ENCODE data around the gene RCC2. TPM values are rescaled to one million over a fixed set of nuclear protein-coding genes. Genes with fewer than 3 reads are reported as not detected.

RCC2 gene
- total and polyA plus RNA-seq, 4 donors: 2.1 to 36.7 (median 8.1) TPM

DNA sequence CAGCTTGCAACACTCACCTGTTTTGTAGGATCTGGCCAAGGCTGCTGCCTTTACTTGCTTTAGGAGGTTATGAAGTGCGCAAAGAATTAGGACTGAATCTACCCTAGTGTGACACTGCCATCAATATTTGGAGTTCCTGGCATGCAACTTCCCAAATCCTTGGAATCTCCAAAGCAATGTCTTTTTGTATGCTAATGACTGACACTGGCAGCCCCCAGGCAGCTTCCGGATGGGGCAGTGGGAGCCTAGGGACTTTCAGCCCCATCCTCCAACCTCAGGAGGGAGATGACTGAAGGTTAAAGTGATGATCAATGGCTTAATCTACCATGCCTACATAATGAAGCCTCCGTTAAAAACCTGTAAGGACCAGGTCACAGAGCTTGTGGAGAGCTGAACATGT is 5.5 kb downstream of the RCC2 start:
- no peaks in the 10 kb centered on the region for H3K9me3 ChIP-seq (ENCODE audit: control insufficient read depth in 4 of 4, low read length in 3 of 4)
- 89% methylated on average over 3 of the region's 3 CpGs for WGBS
- no peak overlapping the region for H3K27ac ChIP-seq (ENCODE audit: low read depth in 1 of 2, low read length in 2 of 2)
- peaks cover 4 to 19% (median 15%) of the 10 kb centered on the region in 4 donors for H3K4me1 ChIP-seq (ENCODE audit: control insufficient read depth in 4 of 4, insufficient read depth in 4 of 4, low read length in 3 of 4)
- no peaks in the 10 kb centered on the region for H3K27me3 ChIP-seq (ENCODE audit: control insufficient read depth in 4 of 4, insufficient read depth in 4 of 4, low read length in 3 of 4)
- no peak for DNase-seq (ENCODE audit: low spot score)
- TF ChIP-seq NR2F2 (IDR thresholded peaks at IDR 0.05) (no peak), TAF1 (conservative IDR thresholded peaks at IDR 0.05) (no peak), FOXA1 (IDR thresholded peaks at IDR 0.05) (no peak), JUND (IDR thresholded peaks at IDR 0.05) (no peak), FOXA2 (IDR thresholded peaks at IDR 0.05) (no peak), RAD21 (IDR thresholded peaks at IDR 0.05) (no peak), YY1 (IDR thresholded peaks at IDR 0.05) (no peak), GABPA (IDR thresholded peaks at IDR 0.05 in 1 of 2, conservative IDR thresholded peaks at IDR 0.05 in 1 of 2) (no peak), RXRA (IDR thresholded peaks at IDR 0.05) (no peak), HNF4A (conservative IDR thresholded peaks at IDR 0.05) (no peak), SP1 (IDR thresholded peaks at IDR 0.05) (no peak), HNF4G (IDR thresholded peaks at IDR 0.05) (no peak), EGR1 (IDR thresholded peaks at IDR 0.05; ENCODE audit: low read depth in 2 of 2) (no peak)
- TF ChIP-seq, protein P1, sequence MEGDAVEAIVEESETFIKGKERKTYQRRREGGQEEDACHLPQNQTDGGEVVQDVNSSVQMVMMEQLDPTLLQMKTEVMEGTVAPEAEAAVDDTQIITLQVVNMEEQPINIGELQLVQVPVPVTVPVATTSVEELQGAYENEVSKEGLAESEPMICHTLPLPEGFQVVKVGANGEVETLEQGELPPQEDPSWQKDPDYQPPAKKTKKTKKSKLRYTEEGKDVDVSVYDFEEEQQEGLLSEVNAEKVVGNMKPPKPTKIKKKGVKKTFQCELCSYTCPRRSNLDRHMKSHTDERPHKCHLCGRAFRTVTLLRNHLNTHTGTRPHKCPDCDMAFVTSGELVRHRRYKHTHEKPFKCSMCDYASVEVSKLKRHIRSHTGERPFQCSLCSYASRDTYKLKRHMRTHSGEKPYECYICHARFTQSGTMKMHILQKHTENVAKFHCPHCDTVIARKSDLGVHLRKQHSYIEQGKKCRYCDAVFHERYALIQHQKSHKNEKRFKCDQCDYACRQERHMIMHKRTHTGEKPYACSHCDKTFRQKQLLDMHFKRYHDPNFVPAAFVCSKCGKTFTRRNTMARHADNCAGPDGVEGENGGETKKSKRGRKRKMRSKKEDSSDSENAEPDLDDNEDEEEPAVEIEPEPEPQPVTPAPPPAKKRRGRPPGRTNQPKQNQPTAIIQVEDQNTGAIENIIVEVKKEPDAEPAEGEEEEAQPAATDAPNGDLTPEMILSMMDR (IDR thresholded peaks at IDR 0.05; ENCODE audit: low read depth, low read length, missing input control): no peak
- TF ChIP-seq, protein P2, sequence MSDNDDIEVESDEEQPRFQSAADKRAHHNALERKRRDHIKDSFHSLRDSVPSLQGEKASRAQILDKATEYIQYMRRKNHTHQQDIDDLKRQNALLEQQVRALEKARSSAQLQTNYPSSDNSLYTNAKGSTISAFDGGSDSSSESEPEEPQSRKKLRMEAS (IDR thresholded peaks at IDR 0.05): no peak
- TF ChIP-seq, protein P3, sequence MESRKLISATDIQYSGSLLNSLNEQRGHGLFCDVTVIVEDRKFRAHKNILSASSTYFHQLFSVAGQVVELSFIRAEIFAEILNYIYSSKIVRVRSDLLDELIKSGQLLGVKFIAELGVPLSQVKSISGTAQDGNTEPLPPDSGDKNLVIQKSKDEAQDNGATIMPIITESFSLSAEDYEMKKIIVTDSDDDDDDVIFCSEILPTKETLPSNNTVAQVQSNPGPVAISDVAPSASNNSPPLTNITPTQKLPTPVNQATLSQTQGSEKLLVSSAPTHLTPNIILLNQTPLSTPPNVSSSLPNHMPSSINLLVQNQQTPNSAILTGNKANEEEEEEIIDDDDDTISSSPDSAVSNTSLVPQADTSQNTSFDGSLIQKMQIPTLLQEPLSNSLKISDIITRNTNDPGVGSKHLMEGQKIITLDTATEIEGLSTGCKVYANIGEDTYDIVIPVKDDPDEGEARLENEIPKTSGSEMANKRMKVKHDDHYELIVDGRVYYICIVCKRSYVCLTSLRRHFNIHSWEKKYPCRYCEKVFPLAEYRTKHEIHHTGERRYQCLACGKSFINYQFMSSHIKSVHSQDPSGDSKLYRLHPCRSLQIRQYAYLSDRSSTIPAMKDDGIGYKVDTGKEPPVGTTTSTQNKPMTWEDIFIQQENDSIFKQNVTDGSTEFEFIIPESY (IDR thresholded peaks at IDR 0.05): no peak
- TF ChIP-seq, protein P4, sequence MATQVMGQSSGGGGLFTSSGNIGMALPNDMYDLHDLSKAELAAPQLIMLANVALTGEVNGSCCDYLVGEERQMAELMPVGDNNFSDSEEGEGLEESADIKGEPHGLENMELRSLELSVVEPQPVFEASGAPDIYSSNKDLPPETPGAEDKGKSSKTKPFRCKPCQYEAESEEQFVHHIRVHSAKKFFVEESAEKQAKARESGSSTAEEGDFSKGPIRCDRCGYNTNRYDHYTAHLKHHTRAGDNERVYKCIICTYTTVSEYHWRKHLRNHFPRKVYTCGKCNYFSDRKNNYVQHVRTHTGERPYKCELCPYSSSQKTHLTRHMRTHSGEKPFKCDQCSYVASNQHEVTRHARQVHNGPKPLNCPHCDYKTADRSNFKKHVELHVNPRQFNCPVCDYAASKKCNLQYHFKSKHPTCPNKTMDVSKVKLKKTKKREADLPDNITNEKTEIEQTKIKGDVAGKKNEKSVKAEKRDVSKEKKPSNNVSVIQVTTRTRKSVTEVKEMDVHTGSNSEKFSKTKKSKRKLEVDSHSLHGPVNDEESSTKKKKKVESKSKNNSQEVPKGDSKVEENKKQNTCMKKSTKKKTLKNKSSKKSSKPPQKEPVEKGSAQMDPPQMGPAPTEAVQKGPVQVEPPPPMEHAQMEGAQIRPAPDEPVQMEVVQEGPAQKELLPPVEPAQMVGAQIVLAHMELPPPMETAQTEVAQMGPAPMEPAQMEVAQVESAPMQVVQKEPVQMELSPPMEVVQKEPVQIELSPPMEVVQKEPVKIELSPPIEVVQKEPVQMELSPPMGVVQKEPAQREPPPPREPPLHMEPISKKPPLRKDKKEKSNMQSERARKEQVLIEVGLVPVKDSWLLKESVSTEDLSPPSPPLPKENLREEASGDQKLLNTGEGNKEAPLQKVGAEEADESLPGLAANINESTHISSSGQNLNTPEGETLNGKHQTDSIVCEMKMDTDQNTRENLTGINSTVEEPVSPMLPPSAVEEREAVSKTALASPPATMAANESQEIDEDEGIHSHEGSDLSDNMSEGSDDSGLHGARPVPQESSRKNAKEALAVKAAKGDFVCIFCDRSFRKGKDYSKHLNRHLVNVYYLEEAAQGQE (IDR thresholded peaks at IDR 0.05): no peak
- TF ChIP-seq, protein P5, sequence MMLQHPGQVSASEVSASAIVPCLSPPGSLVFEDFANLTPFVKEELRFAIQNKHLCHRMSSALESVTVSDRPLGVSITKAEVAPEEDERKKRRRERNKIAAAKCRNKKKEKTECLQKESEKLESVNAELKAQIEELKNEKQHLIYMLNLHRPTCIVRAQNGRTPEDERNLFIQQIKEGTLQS (IDR thresholded peaks at IDR 0.05): no peak
- no peak overlapping the region for H3K4me3 ChIP-seq (ENCODE audit: low read depth in 1 of 3, low read length in 3 of 3)
- H3K9ac ChIP-seq (ENCODE audit: low read depth in 1 of 2, low read length in 2 of 2): no peak overlapping the region
- H3K36me3 ChIP-seq (ENCODE audit: control insufficient read depth in 4 of 4, insufficient read depth in 3 of 4, low read depth in 1 of 4, low read length in 3 of 4): peaks cover 0 to 2% (median 0%) of the 10 kb centered on the region in 4 donors
